ENCODE data around the gene GLP2R.
A peak's percentile ranks its signal among the peaks of the same experiment; 100 is the strongest.

Gene GLP2R

GRCh38 chr17:9821921-9822320 lies 3.8 kb upstream of the GLP2R start, which contains the start of gene GSG1L2:
Gene GSG1L2, minus strand, starts transcription at chr17:9822079. Its CDS starts 8 bp downstream, at chr17:9822071.
- TF ChIP-seq CTCF (IDR thresholded peaks at IDR 0.05; ENCODE audit: low read depth, low read length, missing control alignments): no peak
- DNase-seq (ENCODE audit: low read depth): no peak
- no peak within 1 kb of the TSS for H3K4me3 ChIP-seq (ENCODE audit: low read depth, low read length)

DNA sequence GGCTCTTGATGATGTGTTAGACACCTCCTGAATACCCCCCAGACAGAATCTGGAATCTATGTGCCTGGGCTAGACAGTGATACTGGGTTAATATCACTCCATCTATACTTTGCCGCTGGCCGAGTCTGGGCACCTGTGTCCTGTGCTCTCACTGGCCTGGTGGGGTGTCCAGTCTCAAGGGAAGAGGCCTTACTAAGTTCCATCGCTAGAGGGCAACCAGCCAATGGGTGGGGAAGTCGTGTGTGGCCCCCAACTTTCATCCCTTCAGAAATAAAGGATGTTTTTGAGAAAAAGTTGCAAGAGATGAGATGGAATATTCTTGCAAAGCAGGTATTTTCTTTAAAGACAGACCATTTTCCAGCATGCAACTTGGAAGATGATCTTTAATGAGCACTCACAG lies 1.6 kb upstream of the GLP2R start:
- DNase-seq (ENCODE audit: low read depth): no peak
- peak; percentile 23 for TF ChIP-seq CTCF (IDR thresholded peaks at IDR 0.05; ENCODE audit: low read depth, low read length, missing control alignments)
- no peak overlapping the region for H3K4me3 ChIP-seq (ENCODE audit: low read depth, low read length)

GRCh38 chr17:9824797-9825338 lies 856 bp upstream of the GLP2R start:
- no peak for TF ChIP-seq CTCF (IDR thresholded peaks at IDR 0.05; ENCODE audit: low read depth, low read length, missing control alignments)
- no peak for DNase-seq (ENCODE audit: low read depth)
- no peak overlapping the region for H3K4me3 ChIP-seq (ENCODE audit: low read depth, low read length)

GRCh38 chr17:9828296-9829295 lies 2.9 kb downstream of the GLP2R start:
- H3K4me3 ChIP-seq (ENCODE audit: low read depth, low read length): no peak overlapping the region
- DNase-seq (ENCODE audit: low read depth): no peak
- no peak for TF ChIP-seq CTCF (IDR thresholded peaks at IDR 0.05; ENCODE audit: low read depth, low read length, missing control alignments)

GRCh38 chr17:9829343-9829742 lies 3.6 kb downstream of the GLP2R start:
- DNase-seq (ENCODE audit: low read depth): no peak
- H3K4me3 ChIP-seq (ENCODE audit: low read depth, low read length): no peak overlapping the region
- no peak for TF ChIP-seq CTCF (IDR thresholded peaks at IDR 0.05; ENCODE audit: low read depth, low read length, missing control alignments)

DNA sequence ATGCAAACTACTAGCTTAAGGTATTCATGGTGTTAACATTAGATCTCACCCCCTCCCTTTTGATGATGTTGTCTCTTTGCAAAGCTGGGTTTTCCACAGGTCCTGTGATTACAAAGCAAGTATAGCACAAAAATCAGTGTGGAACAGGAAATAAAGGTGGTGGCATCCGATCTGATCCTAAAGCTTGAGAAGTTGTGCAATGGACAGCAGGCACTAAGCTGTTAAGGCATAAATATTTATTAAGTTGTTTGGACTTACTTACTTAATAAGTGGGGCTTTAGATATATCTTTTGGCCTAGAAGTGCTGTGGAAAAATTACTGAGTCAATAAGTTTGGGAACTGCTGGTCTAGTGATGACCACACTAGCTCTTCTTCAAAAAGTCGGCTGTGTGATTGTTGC lies 5.0 kb downstream of the GLP2R start:
- TF ChIP-seq CTCF (IDR thresholded peaks at IDR 0.05; ENCODE audit: low read depth, low read length, missing control alignments): no peak
- no peak overlapping the region for H3K4me3 ChIP-seq (ENCODE audit: low read depth, low read length)
- no peak for DNase-seq (ENCODE audit: low read depth)
